ENCODE measurements around the gene AMOTL1.

GRCh38 chr11:94751786-94752185, 16.4 kb upstream of the AMOTL1 start:
- TF ChIP-seq CTCF (IDR thresholded peaks at IDR 0.05) (no peak), POLR2A (IDR thresholded peaks at IDR 0.05) (no peak)
